PFSK-1 (cell line): ENCODE data around the gene GH1.
"Not testable (repeated sequence)": the region's sequence is repeated elsewhere in the genome, so short reads cannot be mapped to it uniquely, and the experiment has no call there.

Experiments used
- FOXP2 ChIP-seq: optimal IDR thresholded peaks from 2 replicates; pipeline ENCODE3; 2011; ENCODE audit warnings: borderline replicate concordance, control low read depth, inconsistent platforms; ENCODE audit not compliant: insufficient read depth; ENCODE audit errors: extremely low read length, extremely low read depth
- REST ChIP-seq, 2 experiments: IDR thresholded peaks; 2 replicates each; pipeline versions ENCODE4 v1.6.1 to v1.8.0; 2011 to 2012; ENCODE audit warnings: low read depth in 2 of 2, low read length in 2 of 2, control low read depth in 1 of 2, inconsistent platforms in 1 of 2, mild to moderate bottlenecking in 1 of 2, moderate library complexity in 1 of 2; ENCODE audit not compliant: insufficient read depth in 1 of 2
- SIN3A ChIP-seq: IDR thresholded peaks from 2 replicates; pipeline ENCODE4 v1.6.1; 2012; ENCODE audit warnings: mild to moderate bottlenecking, low read length, moderate library complexity, borderline replicate concordance; ENCODE audit not compliant: insufficient read depth

The GH1 gene

GRCh38 chr17:63873577-63873976 is 45.1 kb downstream of the GH1 start, which contains the start of gene CSH2:
Gene CSH2 (minus strand): TSS chr17:63873677. CDS start chr17:63873614, 63 bp downstream.
- not testable (repeated sequence) for TF ChIP-seq REST (IDR thresholded peaks at IDR 0.05; ENCODE audit: insufficient read depth in 1 of 2, low read depth in 2 of 2, low read length in 2 of 2); SIN3A; FOXP2
